HEK293T (cell line): ENCODE results near the gene AGPAT2.

Experiments used
- CTCF ChIA-PET: fragments of 350-600 bp; formaldehyde crosslinking; extraction: SDS; loops from one replicate; lab custom pipeline; 2021; ENCODE audit warnings: antibody characterized with exemption, inconsistent platforms; lab: Yijun Ruan, JAX
- POLR2A ChIA-PET: fragments of 350-600 bp; formaldehyde crosslinking; extraction: SDS; loops from one replicate; lab custom pipeline; 2020; ENCODE audit warnings: antibody characterized with exemption, inconsistent platforms; lab: Yijun Ruan, JAX
- DNase-seq: peaks from one replicate; pipeline ENCODE4 v3.0.0; 2012; ENCODE audit warnings: mixed read lengths; ENCODE audit errors: extremely low spot score
- ARNT ChIP-seq: fragments of 450-650 bp; IDR thresholded peaks from 2 replicates; pipeline ENCODE4 v1.6.1; 2017; ENCODE audit warnings: mild to moderate bottlenecking
- CTBP1 ChIP-seq: fragments of 450-650 bp; IDR thresholded peaks from 2 replicates; pipeline ENCODE4 v1.6.1; 2016; ENCODE audit warnings: borderline replicate concordance
- ELF4 ChIP-seq: fragments of 450-650 bp; IDR thresholded peaks from 2 replicates; pipeline ENCODE4 v1.6.1; 2017; ENCODE audit warnings: antibody characterized with exemption
- FOXA1 ChIP-seq: fragments of 450-650 bp; IDR thresholded peaks from 2 replicates; pipeline ENCODE4 v1.6.1; 2016; ENCODE audit warnings: mild to moderate bottlenecking
- FOXK2 ChIP-seq: fragments of 450-650 bp; IDR thresholded peaks from 2 replicates; pipeline ENCODE4 v1.6.1; 2016; ENCODE audit warnings: mild to moderate bottlenecking
- HDGF ChIP-seq: fragments of 450-650 bp; IDR thresholded peaks from 2 replicates; pipeline ENCODE4 v1.6.1; 2017; ENCODE audit warnings: antibody characterized with exemption, borderline replicate concordance
- L3MBTL2 ChIP-seq: fragments of 450-650 bp; conservative IDR thresholded peaks from 2 replicates; pipeline ENCODE4 v1.6.1; 2016; ENCODE audit warnings: mild to moderate bottlenecking
- LEF1 ChIP-seq: fragments of 450-650 bp; IDR thresholded peaks from 2 replicates; pipeline ENCODE4 v1.6.1; 2017; ENCODE audit warnings: mild to moderate bottlenecking, borderline replicate concordance
- NFRKB ChIP-seq: fragments of 450-650 bp; IDR thresholded peaks from 2 replicates; pipeline ENCODE4 v1.6.1; 2016; ENCODE audit warnings: mild to moderate bottlenecking, moderate library complexity
- SP1 ChIP-seq: fragments of 450-650 bp; IDR thresholded peaks from 2 replicates; pipeline ENCODE4 v1.6.1; 2017
- TARDBP ChIP-seq: fragments of 450-650 bp; IDR thresholded peaks from 2 replicates; pipeline ENCODE4 v1.6.1; 2016
- ZNF384 ChIP-seq: fragments of 450-650 bp; IDR thresholded peaks from 2 replicates; pipeline ENCODE4 v1.6.1; 2016
- TF ChIP-seq, protein P1 (sequence below): fragments of 450-650 bp; IDR thresholded peaks from 2 replicates; pipeline ENCODE4 v1.6.1; 2016

Gene AGPAT2

GRCh38 chr9:136624184-136624951 lies 62.9 kb downstream of the AGPAT2 start:
- no peak for TF ChIP-seq HDGF
- no peak for TF ChIP-seq ARNT
- TF ChIP-seq, protein P1, sequence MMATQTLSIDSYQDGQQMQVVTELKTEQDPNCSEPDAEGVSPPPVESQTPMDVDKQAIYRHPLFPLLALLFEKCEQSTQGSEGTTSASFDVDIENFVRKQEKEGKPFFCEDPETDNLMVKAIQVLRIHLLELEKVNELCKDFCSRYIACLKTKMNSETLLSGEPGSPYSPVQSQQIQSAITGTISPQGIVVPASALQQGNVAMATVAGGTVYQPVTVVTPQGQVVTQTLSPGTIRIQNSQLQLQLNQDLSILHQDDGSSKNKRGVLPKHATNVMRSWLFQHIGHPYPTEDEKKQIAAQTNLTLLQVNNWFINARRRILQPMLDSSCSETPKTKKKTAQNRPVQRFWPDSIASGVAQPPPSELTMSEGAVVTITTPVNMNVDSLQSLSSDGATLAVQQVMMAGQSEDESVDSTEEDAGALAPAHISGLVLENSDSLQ = no peak
- TF ChIP-seq CTBP1 = no peak
- no peak for DNase-seq
- CTCF ChIA-PET = interaction anchor here (1.4 kb wide), 1 partner anchor 135 kb away, joined by 9 read pairs; no protein-coding TSS in a partner anchor
- POLR2A ChIA-PET = interaction anchor here (0.7 kb wide), 1 partner anchor 10 kb away, joined by 3 read pairs; no protein-coding TSS in a partner anchor

DNA sequence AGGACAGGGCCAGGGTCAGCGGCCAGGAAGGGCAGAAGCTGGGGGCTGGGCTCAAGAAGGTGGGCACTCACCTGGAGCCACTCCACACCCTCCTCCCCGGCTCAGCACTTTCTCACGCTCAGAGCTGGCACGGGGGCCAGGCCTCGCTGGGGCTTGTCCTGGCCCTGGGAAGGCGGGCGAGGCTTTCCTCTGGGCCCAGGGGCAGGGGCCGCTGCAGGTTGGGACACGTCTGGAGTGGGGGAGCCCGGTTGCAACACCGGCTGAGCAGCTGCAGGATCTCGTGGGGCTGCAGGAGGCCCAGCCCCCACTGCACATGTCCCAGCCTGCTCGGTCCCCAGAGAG lies 63.4 kb downstream of the AGPAT2 start:
- ChIA-PET CTCF (no interaction called here), POLR2A (interaction anchor here (0.7 kb wide), 1 partner anchor 11 kb away, joined by 3 read pairs; no protein-coding TSS in a partner anchor)
- no peak for DNase-seq
- TF ChIP-seq ZNF384 (no peak), ELF4 (no peak), ARNT (no peak), SP1 (no peak), FOXK2 (no peak), TARDBP (no peak), LEF1 (no peak), FOXA1 (no peak), L3MBTL2 (no peak), HDGF (no peak), NFRKB (no peak), CTBP1 (no peak)
